ENCODE results near the gene COL4A1. TPM values are rescaled to one million over a fixed set of nuclear protein-coding genes. Genes with fewer than 3 reads are reported as not detected.

Gene COL4A1
- total RNA-seq, 4 donors from 2014 or later, result 989 to 1,633 (median 1,298) TPM

- no peak for TF ChIP-seq CTCF (IDR thresholded peaks at IDR 0.05; ENCODE audit: low read depth)
Observed at GRCh38 chr13:110262508-110263291, 44.3 kb downstream of the COL4A1 start.

DNA sequence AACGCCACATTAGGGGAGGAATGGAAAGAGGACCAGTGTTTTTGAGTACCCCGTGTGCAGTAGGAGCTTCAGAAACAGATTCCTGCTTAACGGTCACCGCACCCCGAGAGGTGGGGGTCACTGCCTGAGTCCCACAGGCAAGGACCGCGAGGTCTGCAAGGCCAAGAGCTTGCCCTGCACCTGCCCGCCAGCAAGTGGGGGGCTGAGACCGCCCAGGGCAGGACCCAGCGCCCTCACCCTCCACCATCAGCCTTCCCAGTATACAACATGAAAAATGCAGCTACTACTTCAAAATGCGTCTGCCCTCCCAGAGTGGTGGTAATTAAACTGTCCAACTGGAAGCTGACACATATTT lies 44.9 kb downstream of the COL4A1 start:
- no peak for TF ChIP-seq CTCF (IDR thresholded peaks at IDR 0.05; ENCODE audit: low read depth)

DNA sequence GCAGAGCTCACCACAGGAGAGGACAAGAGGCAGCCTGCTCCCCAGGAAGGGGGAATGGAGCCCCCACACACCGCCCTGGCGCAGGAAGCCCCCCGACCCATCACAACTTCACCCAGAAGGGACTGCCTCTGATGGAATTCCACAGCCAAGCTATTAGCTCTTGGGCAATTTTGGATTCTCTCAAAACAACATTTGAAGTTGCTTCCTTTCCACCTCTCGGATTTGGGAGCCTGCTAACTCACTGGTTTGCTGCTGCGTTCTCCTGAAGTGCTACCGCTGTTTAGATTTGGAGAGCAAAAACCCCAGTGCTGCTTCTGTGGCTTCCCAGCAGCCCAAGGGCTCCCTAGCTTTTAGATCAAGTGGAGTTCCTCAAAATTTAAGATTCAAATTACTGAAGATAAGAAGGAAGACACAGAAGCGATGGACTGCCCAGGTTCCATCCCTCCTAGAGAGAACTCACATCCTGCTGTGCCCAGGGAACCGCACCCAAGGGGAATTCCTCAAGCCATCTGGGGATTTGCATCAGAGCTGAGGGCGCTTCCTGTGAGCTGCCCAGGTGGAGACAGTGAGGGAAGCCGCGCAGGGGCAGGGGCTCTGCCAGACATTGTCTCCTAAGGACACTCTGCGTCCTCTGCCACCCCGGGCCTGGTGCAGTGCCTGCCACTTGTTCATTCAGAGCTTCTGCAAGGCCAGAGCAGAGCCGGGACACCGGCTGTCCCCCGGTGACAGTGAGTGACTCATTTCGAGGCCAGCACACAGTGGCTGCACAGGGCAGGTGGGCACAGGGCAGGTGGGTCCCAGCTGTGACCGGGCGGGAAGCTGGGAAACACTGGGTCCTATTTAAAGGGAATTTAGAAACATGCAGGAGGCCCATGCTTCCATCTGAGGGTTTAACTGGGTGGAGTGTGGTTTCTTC lies 45.5 kb downstream of the COL4A1 start:
- no peak for TF ChIP-seq CTCF (IDR thresholded peaks at IDR 0.05; ENCODE audit: low read depth)

DNA sequence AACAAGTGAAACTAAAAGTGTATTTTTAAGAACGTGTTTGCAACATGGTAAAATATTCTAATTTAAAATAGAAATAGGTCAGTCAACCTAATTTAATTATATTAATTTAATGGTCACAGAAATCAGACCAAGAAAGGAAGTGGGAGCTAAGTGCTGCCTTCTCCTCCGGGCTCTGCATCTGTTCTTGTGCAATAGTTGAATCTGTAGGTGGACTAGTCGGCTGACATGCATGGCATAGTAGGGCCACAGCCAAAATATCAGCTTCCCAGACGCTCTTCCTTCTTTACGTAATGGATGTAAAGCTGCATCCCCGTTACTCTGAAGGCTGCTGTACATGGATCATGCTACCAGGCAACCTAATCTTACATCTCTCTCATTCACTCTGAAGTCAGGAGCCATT lies 47.3 kb downstream of the COL4A1 start:
- TF ChIP-seq CTCF (IDR thresholded peaks at IDR 0.05; ENCODE audit: low read depth), result no peak

- TF ChIP-seq CTCF (IDR thresholded peaks at IDR 0.05; ENCODE audit: low read depth), result no peak
Observed at GRCh38 chr13:110258876-110259631, 47.9 kb downstream of the COL4A1 start.

DNA sequence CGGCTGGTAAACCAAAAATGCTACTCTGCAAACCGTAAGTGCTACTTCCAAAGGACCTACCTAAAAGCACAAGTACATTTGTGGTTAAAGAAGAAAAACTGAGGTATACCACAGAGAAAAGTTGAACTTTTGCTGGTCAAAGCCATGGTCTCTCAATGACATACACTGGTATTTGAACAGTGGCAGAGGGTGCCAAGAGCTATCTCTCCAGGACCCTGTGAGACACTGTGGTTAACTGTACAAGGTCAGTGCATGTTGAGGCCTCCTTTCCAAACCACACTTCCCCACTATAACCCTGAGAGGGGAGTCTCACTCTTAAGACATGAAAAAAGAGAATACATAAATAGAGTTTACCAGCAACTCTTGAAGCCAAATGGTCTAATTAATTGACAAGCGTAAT lies 49.5 kb downstream of the COL4A1 start:
- no peak for TF ChIP-seq CTCF (IDR thresholded peaks at IDR 0.05; ENCODE audit: low read depth)

Measured in subcutaneous adipose tissue (tissue), 4 donors.